ENCODE data around the gene SIGLEC7. TPM values are rescaled to one million over a fixed set of nuclear protein-coding genes. Genes with fewer than 3 reads are reported as not detected.

SIGLEC7 gene
- total and polyA plus RNA-seq, 4 donors: 2.1 to 29.3 (median 9.8) TPM

- Histone ChIP-seq H3K36me3 (ENCODE audit: control insufficient read depth in 4 of 4, insufficient read depth in 4 of 4, low read length in 4 of 4) (no peaks in the 10 kb centered on the region), H3K27ac (ENCODE audit: low read depth in 1 of 2, low read length in 1 of 2) (no peak overlapping the region), H3K9ac (ENCODE audit: insufficient read depth in 1 of 2, low read length in 2 of 2) (no peak overlapping the region), H3K9me3 (ENCODE audit: control insufficient read depth in 4 of 4, insufficient read depth in 3 of 4, low read length in 3 of 4) (peaks cover 0 to 2% (median 0%) of the 10 kb centered on the region in 4 donors), H3K4me3 (no peak overlapping the region), H3K27me3 (ENCODE audit: control insufficient read depth in 3 of 3, insufficient read depth in 3 of 3, low read length in 2 of 3) (peaks cover 0 to 6% (median 0%) of the 10 kb centered on the region in 3 donors), H3K4me1 (ENCODE audit: control insufficient read depth in 5 of 5, insufficient read depth in 5 of 5, low read length in 5 of 5) (no peaks in the 10 kb centered on the region)
- 83 to 93% methylated on average over 10 to 11 of the region's 11 CpGs for WGBS, 2 donors
- ATAC-seq (ENCODE audit: insufficient read depth, low FRiP score) (no peak), DNase-seq (no peak)
- no peak for TF ChIP-seq CTCF (IDR thresholded peaks at IDR 0.05; ENCODE audit: control extremely low read depth, extremely low read depth)
Observed at GRCh38 chr19:51144482-51145045, 2.5 kb downstream of the SIGLEC7 start.

- no peaks in the 10 kb centered on the region for H3K27me3 ChIP-seq (ENCODE audit: control insufficient read depth in 3 of 3, insufficient read depth in 3 of 3, low read length in 2 of 3)
- DNase-seq (no peak), ATAC-seq (ENCODE audit: insufficient read depth, low FRiP score) (no peak)
- H3K4me3 ChIP-seq: no peak overlapping the region
- H3K36me3 ChIP-seq (ENCODE audit: control insufficient read depth in 4 of 4, insufficient read depth in 4 of 4, low read length in 4 of 4): no peaks in the 10 kb centered on the region
- TF ChIP-seq CTCF (IDR thresholded peaks at IDR 0.05; ENCODE audit: control extremely low read depth, extremely low read depth): no peak
- H3K9ac ChIP-seq (ENCODE audit: insufficient read depth in 1 of 2, low read length in 2 of 2): no peak overlapping the region
- H3K9me3 ChIP-seq (ENCODE audit: control insufficient read depth in 4 of 4, insufficient read depth in 3 of 4, low read length in 3 of 4): peaks cover 0 to 2% (median 0%) of the 10 kb centered on the region in 4 donors
- H3K4me1 ChIP-seq (ENCODE audit: control insufficient read depth in 5 of 5, insufficient read depth in 5 of 5, low read length in 5 of 5): no peaks in the 10 kb centered on the region
- WGBS, 2 donors: 64 to 86% methylated on average over 4 of the region's 4 CpGs
- no peak overlapping the region for H3K27ac ChIP-seq (ENCODE audit: low read depth in 1 of 2, low read length in 1 of 2)
Observed at GRCh38 chr19:51145916-51146493, 3.9 kb downstream of the SIGLEC7 start.

- no peak for TF ChIP-seq CTCF (IDR thresholded peaks at IDR 0.05; ENCODE audit: control extremely low read depth, extremely low read depth)
- H3K27me3 ChIP-seq (ENCODE audit: control insufficient read depth in 3 of 3, insufficient read depth in 3 of 3, low read length in 2 of 3): no peaks in the 10 kb centered on the region
- no peaks in the 10 kb centered on the region for H3K36me3 ChIP-seq (ENCODE audit: control insufficient read depth in 4 of 4, insufficient read depth in 4 of 4, low read length in 4 of 4)
- peaks cover 0 to 3% (median 0%) of the 10 kb centered on the region in 4 donors for H3K9me3 ChIP-seq (ENCODE audit: control insufficient read depth in 4 of 4, insufficient read depth in 3 of 4, low read length in 3 of 4)
- no peak overlapping the region for H3K9ac ChIP-seq (ENCODE audit: insufficient read depth in 1 of 2, low read length in 2 of 2)
- H3K27ac ChIP-seq (ENCODE audit: low read depth in 1 of 2, low read length in 1 of 2): no peak overlapping the region
- H3K4me3 ChIP-seq: no peak overlapping the region
- 89 to 92% methylated on average over 7 of the region's 7 CpGs for WGBS, 2 donors
- DNase-seq (no peak), ATAC-seq (ENCODE audit: insufficient read depth, low FRiP score) (no peak)
- H3K4me1 ChIP-seq (ENCODE audit: control insufficient read depth in 5 of 5, insufficient read depth in 5 of 5, low read length in 5 of 5): no peaks in the 10 kb centered on the region
Observed at GRCh38 chr19:51146751-51147150, 4.7 kb downstream of the SIGLEC7 start.

Data from lung (tissue), 12 donors.